ENCODE data around the gene IKZF2. TPM values are rescaled to one million over a fixed set of nuclear protein-coding genes. Genes with fewer than 3 reads are reported as not detected.

Gene IKZF2
- total and polyA plus RNA-seq, 2 experiments from 2014 or later, result 2.6 to 10.1 TPM

- Histone ChIP-seq H3K4me2 (no peak overlapping the region), H3F3A (replicated peaks; ENCODE audit: low read depth) (no peaks in the 10 kb centered on the region), H3K4me1 (ENCODE audit: insufficient read depth) (peaks cover 17% of the 10 kb centered on the region), H3K27me3 (ENCODE audit: insufficient read depth) (peaks cover 2% of the 10 kb centered on the region), H3K79me2 (replicated peaks; ENCODE audit: insufficient read depth) (no peaks in the 10 kb centered on the region), H3K36me3 (ENCODE audit: insufficient read depth) (no peaks in the 10 kb centered on the region), H4K20me1 (replicated peaks; ENCODE audit: insufficient read depth) (no peaks in the 10 kb centered on the region), H3K4me3 (no peak overlapping the region), H3K27ac (ENCODE audit: low read depth) (no peak overlapping the region), H3K9me2 (ENCODE audit: insufficient read depth) (no peaks in the 10 kb centered on the region), H2AFZ (no peak overlapping the region)
- no peak for DNase-seq (ENCODE audit: low spot score)
- H3K4me1 Mint-ChIP-seq, result peaks cover 18% of the 10 kb centered on the region
- no peak for ATAC-seq
- no peak overlapping the region for H3K4me3 Mint-ChIP-seq
- no peaks in the 10 kb centered on the region for H3K9me3 Mint-ChIP-seq
- no peaks in the 10 kb centered on the region for H3K36me3 Mint-ChIP-seq (ENCODE audit: low read depth)
- no peak overlapping the region for H3K27ac Mint-ChIP-seq
- TF ChIP-seq EZH2 (IDR thresholded peaks at IDR 0.05; ENCODE audit: low read depth, unreplicated experiment) (no peak), CTCF (conservative IDR thresholded peaks at IDR 0.05; ENCODE audit: low read depth in 2 of 2) (no peak), ZNF331 (CRISPR knock-in tag; IDR thresholded peaks at IDR 0.05; ENCODE audit: low read depth) (no peak), CREB1 (CRISPR knock-in tag; IDR thresholded peaks at IDR 0.05; ENCODE audit: low read depth) (no peak), JUNB (IDR thresholded peaks at IDR 0.05; ENCODE audit: unreplicated experiment) (no peak), ZNF114 (CRISPR knock-in tag; IDR thresholded peaks at IDR 0.05) (no peak), EZH2phosphoT487 (IDR thresholded peaks at IDR 0.05; ENCODE audit: unreplicated experiment) (no peak), ZNF462 (CRISPR knock-in tag; IDR thresholded peaks at IDR 0.05) (no peak), NANOG (IDR thresholded peaks at IDR 0.05; ENCODE audit: borderline replicate concordance) (no peak), ETS1 (IDR thresholded peaks at IDR 0.05) (no peak), REST (IDR thresholded peaks at IDR 0.05; ENCODE audit: unreplicated experiment) (no peak), POLR2AphosphoS5 (IDR thresholded peaks at IDR 0.05; ENCODE audit: low read depth) (no peak), STAT1 (IDR thresholded peaks at IDR 0.05; ENCODE audit: unreplicated experiment) (no peak)
- peaks cover 3% of the 10 kb centered on the region for H3K27me3 Mint-ChIP-seq (ENCODE audit: insufficient read depth, low read depth, poor library complexity)
These were observed 3.9 kb downstream of the IKZF2 start for GRCh38 chr2:213147538-213147937.
